ENCODE measurements around the gene ASS1.
"Not testable (repeated sequence)": the region's sequence is repeated elsewhere in the genome, so short reads cannot be mapped to it uniquely, and the experiment has no call there.

ASS1 gene

DNA sequence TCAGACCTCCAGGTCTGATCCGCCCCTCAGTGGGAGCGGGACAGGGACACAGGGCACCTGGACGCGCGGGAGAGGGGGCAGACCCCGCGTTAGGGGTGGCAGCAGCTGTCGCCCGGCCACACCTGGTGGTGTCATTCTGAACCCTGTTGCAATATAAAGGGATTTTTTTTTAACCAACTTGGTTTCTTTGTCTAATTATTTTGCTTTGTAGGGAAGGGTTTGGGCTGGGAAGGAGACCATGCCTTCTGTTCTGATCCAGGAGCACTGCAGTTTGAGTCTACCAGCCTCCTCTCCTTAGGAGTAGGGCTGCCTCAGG is 10.9 kb upstream of the ASS1 start:
- DNase-seq (ENCODE audit: low read depth in 2 of 2), result no peak

DNA sequence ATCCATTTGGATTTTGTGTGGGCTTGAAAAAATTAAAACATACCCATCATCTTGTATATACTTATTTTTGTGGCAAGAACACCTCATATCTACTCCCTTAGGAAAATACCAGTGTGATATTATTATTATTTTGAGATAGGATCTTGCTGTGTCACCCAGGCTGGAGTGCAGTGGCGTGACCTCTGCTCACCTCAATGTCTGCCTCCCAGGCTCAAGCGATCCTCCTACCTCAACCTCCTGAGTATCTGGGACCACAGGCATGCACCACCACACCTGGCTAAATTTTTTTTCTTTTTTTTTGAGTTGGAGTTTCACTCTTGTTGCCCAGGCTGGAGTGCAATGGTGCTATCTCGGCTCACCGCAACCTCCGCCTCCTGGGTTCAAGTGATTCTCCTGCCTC is 10.1 kb upstream of the ASS1 start:
- not testable (repeated sequence) for DNase-seq (ENCODE audit: low read depth in 2 of 2)

- DNase-seq (ENCODE audit: low read depth in 2 of 2), result no peak
These were observed 7.6 kb upstream of the ASS1 start for GRCh38 chr9:130437011-130437789.

GRCh38 chr9:130438382-130438981 is 6.3 kb upstream of the ASS1 start:
- no peak for DNase-seq (ENCODE audit: low read depth in 2 of 2)

DNA sequence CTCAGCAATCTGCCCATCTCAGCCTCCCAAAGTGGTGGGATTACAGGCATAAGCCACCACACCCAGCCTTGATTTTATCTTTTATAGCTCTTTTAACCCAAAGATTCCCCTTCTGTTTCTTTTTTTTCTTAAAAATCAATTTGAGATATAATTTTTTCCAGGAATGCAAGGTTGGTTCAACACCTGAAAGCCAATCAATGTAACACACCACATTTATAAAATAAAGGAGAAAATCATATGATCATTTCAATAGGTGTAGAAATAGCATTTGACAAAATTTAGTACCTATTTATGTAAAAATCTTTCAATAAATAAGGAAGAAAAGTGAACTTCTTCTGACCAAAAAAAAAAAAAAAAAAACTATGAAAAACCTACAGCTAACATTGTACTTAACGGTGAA is 3.7 kb upstream of the ASS1 start:
- DNase-seq (ENCODE audit: low read depth in 2 of 2), result no peak

GRCh38 chr9:130442746-130443455 is 1.9 kb upstream of the ASS1 start:
- DNase-seq (ENCODE audit: low read depth in 2 of 2), result no peak

GRCh38 chr9:130443456-130443801 is 1.3 kb upstream of the ASS1 start:
- DNase-seq (ENCODE audit: low read depth in 2 of 2), result no peak

DNA sequence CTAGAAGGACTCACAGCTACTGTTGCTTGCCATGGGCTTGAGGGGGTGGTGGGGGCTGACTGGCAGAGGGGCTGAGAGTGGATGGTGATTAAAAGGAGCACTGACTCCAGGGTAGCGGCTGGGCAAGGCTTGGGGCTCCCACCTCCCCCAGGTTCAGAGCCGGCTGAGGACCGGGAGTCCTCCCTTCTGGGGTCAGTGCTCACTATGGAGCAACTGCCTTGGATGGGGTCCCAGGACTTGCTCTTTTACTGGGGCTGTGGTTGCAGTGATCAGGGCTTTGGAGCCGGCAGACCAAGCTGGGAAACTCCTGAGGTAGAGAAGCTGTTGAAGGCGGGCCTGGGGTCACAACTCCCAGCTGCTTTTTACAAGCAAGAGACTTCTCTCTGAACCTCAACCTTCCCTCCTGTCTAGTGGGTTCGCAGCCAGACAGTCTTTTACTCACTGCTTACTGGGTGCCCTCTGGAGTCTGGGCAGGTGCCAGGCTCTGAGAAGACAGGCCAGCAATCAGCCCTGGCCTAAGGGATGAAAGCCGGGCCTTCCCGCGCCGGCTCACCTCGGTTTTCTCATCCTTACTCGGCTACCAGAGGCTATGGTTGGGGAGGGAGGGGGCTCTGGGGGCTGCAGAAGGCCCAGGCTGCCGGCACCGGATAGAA is 795 bp upstream of the ASS1 start:
- no peak for DNase-seq (ENCODE audit: low read depth in 2 of 2)

GRCh38 chr9:130445268-130445983 is 665 bp downstream of the ASS1 start:
- no peak for DNase-seq (ENCODE audit: low read depth in 2 of 2)

GRCh38 chr9:130446101-130446861 is 1.5 kb downstream of the ASS1 start:
- no peak for DNase-seq (ENCODE audit: low read depth in 2 of 2)

GRCh38 chr9:130447193-130447816 is 2.5 kb downstream of the ASS1 start:
- DNase-seq (ENCODE audit: low read depth in 2 of 2), result no peak

DNA sequence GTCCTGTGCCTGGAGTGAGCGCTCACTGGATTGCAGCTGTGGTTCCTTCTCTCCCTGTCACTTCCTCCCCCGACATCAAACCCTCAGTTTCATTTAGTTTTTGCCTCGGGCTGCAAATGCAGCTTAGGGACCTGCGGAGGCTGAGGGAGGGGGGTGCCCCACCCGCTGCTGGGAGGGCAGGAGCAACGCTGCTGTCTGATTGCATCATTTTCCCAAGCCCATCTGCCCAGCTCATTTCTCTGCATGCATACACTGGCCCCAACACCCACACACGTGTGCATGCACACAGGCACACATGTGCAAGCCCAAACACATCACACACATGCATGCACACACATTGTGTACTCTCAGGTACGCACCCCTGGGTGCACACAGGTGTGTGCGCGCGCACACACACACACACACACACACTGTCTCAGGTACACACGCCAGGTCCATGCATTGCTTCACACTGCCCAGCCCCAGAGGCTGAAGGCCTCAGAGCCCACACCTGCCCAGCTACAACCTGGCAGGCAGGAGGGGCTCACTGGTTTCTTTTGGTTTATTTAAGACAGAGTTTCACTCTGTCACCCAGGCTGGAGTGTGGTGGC is 3.4 kb downstream of the ASS1 start:
- DNase-seq (ENCODE audit: low read depth in 2 of 2), result no peak

DNA sequence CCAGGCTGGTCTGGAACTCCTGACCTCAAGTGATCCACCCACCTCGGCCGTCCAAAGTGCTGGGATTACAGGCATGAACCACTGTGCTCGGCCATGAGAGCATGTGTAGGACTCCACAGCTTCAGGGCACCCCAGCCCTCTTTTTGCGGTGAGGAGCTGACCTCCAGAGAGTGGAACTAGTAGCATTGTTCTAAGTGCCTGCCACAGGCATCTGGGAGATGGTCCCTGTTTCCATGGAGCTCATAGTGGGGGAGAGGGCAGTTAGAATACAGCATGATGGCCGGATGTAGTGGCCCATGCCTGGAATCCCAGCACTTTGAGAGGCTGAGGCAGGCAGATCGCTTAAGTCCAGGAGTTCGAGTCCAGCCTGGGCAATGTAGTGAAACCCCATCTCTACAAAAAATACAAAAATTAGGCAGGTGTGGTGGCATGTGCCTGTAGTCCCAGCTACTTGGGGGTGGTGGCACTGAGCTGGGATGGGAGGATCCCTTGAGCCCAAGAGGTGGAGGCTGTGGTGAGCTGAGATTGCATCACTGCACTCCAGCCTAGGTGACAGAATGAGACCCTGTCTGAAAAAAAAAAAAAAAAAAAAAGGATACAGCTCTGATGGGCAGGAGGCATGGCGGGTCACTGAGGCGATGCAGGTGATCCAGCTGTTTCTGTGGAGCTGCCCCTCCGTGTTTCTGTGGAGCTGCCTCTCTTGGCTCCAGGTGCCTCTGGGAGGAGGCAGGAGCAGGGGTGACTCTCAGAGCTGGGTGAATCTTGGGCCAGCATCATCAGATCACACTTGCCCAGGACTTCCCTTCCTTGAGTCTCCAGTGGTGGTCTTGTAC is 4.2 kb downstream of the ASS1 start:
- no peak for DNase-seq (ENCODE audit: low read depth in 2 of 2)

DNA sequence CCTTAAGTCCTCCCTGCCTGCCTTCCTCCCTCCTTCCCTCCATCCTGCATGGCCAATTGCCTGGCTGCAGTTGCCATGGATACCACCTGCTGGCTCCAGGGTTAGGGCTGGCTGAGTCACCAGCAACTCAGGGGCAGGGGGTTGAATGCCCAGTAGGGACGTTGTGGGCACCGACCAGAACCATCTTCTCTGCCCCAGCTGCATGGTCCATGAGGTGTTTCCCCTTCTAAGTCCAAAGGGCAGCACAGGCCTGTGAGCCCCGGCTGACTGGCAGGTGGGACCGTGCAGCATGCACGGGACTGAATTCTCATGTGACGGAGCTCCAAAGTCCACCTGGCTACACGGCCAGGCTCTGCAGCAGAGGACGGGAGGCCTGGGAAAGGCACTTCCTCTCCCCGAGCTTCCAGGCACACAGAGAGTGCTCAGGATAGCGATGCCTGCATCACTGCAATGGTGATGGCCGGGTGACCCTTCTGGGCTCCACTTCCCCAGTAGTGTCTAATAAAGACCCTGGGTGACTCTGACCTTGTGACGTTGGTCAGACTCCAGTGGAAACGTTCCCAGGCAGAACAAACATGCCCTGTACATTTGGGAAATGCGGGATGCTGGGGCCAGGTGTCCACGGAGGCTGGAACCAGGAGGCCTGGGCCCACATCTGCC is 5.7 kb downstream of the ASS1 start:
- no peak for DNase-seq (ENCODE audit: low read depth in 2 of 2)

DNA sequence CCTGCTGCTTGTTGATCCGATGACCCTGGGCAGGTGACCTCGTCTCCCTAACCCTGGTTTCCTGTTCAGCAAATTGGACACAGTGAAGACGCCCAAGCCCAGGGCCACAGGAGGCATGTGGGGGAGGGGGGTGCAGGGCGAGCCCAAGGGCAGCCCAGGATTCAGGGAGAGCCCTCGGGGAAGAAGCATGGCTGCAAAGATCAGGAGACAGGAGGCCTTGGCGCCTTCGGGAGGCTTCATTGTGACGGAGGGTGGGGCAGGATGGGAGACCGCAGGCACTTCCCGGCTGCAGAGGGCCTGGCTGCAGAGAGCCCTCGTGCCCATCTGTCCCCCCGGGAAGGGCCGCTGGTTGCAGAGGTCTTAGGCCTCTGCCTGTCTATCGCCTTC is 6.2 kb downstream of the ASS1 start:
- no peak for DNase-seq (ENCODE audit: low read depth in 2 of 2)

DNA sequence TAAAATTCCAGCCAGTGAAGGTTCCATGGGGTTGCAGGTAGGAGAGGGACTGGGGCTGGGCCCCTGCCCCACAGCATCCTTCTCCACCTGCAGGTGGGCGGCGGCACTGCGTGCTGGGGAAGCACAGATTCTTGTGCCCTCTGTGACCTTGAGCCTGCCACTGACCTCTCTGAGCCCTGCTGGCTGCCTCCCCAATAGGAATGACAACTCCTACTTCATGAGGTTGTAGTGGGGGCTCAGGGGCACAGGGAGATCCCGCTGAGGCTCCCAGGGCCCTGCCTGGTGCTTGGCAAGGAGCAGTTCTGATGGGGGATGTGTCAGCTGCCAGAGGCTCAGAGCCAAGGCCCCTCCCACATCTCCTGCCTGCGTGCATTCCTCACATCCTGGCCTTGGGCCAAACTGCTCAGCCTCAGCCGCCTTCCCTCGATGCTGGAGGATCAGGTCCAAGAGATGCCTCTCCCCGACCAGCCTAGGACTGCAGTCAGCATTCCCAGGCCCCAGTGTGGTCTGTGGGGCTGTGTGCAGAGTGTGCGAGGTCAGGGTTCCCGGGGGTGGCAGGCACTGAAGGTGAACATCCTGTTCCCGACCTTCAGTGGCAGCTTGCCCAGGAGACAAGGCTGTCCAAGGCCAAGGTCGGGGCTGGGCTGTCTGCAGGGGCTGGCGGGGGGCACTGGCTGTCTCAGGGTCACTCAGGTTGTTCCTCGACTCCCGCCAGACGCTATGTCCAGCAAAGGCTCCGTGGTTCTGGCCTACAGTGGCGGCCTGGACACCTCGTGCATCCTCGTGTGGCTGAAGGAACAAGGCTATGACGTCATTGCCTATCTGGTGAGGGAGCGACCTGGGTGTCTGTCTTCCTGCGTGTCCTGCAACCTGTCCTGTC is 7.0 kb downstream of the ASS1 start:
- no peak for DNase-seq (ENCODE audit: low read depth in 2 of 2)

DNA sequence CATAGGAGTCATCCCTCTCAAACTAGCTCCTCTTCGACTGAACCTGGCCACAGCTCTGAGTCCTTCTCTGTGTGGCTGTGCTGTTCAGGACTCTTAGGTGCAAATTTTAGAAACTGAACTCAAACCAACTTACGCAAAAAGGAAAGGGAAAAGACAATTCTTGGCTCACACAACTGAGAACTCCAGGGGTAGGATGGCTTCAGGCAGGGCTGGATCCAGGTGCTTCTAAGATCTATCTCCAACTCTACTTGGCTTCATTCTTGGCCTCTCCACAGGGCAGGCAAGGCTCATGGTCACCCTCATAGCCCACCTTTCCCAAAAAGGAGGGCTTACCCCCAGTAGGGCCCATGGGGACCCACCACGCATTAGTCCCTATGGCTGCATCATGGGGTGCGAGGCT is 8.1 kb downstream of the ASS1 start:
- no peak for DNase-seq (ENCODE audit: low read depth in 2 of 2)

GRCh38 chr9:130453487-130453886 is 8.7 kb downstream of the ASS1 start:
- DNase-seq (ENCODE audit: low read depth in 2 of 2), result no peak
